Measurements from ENCODE around the gene LCN1. TPM values are rescaled to one million over a fixed set of nuclear protein-coding genes. Genes with fewer than 3 reads are reported as not detected.

Gene LCN1
- total RNA-seq, 2 donors from 2014 or later, result not detected

- intact Hi-C loops (cut with DNase I), result no loop called here
- TF ChIP-seq CTCF (IDR thresholded peaks at IDR 0.05), result no peak
- no peaks in the 10 kb centered on the region for H3K27me3 ChIP-seq
- no peak overlapping the region for H3K4me3 ChIP-seq
- no peak for DNase-seq
- no peak overlapping the region for H3K9ac ChIP-seq (ENCODE audit: low read depth in 2 of 2, low read length in 2 of 2)
- H3K36me3 ChIP-seq, result no peaks in the 10 kb centered on the region
- no peaks in the 10 kb centered on the region for H3K4me1 ChIP-seq
- no peak overlapping the region for H3K27ac ChIP-seq
- H3K9me3 ChIP-seq, result no peaks in the 10 kb centered on the region
These were observed 33.8 kb upstream of the LCN1 start for GRCh38 chr9:135487281-135488012.

GRCh38 chr9:135488013-135488330, 33.3 kb upstream of the LCN1 start:
- Histone ChIP-seq H3K4me3 (no peak overlapping the region), H3K9me3 (no peaks in the 10 kb centered on the region), H3K36me3 (no peaks in the 10 kb centered on the region), H3K27me3 (no peaks in the 10 kb centered on the region), H3K27ac (no peak overlapping the region), H3K4me1 (no peaks in the 10 kb centered on the region), H3K9ac (ENCODE audit: low read depth in 2 of 2, low read length in 2 of 2) (no peak overlapping the region)
- DNase-seq, result no peak
- TF ChIP-seq CTCF (IDR thresholded peaks at IDR 0.05), result no peak
- intact Hi-C loops (cut with DNase I), result no loop called here

- H3K4me3 ChIP-seq, result no peak overlapping the region
- DNase-seq, result no peak
- H3K9me3 ChIP-seq, result no peaks in the 10 kb centered on the region
- H3K36me3 ChIP-seq, result no peaks in the 10 kb centered on the region
- H3K9ac ChIP-seq (ENCODE audit: low read depth in 2 of 2, low read length in 2 of 2), result no peak overlapping the region
- no peaks in the 10 kb centered on the region for H3K4me1 ChIP-seq
- intact Hi-C loops (cut with DNase I), result no loop called here
- no peak for TF ChIP-seq CTCF (IDR thresholded peaks at IDR 0.05)
- no peak overlapping the region for H3K27ac ChIP-seq
- H3K27me3 ChIP-seq, result no peaks in the 10 kb centered on the region
These were observed 32.7 kb upstream of the LCN1 start for GRCh38 chr9:135488527-135488926.

GRCh38 chr9:135489188-135489906, 31.9 kb upstream of the LCN1 start:
- no peak for DNase-seq
- no peaks in the 10 kb centered on the region for H3K27me3 ChIP-seq
- H3K4me3 ChIP-seq, result no peak overlapping the region
- TF ChIP-seq CTCF (IDR thresholded peaks at IDR 0.05), result no peak
- no peaks in the 10 kb centered on the region for H3K4me1 ChIP-seq
- intact Hi-C loops (cut with DNase I), result no loop called here
- no peak overlapping the region for H3K9ac ChIP-seq (ENCODE audit: low read depth in 2 of 2, low read length in 2 of 2)
- no peak overlapping the region for H3K27ac ChIP-seq
- no peaks in the 10 kb centered on the region for H3K36me3 ChIP-seq
- H3K9me3 ChIP-seq, result no peaks in the 10 kb centered on the region

GRCh38 chr9:135490166-135490870, 30.9 kb upstream of the LCN1 start:
- Histone ChIP-seq H3K4me3 (no peak overlapping the region), H3K36me3 (no peaks in the 10 kb centered on the region), H3K4me1 (no peaks in the 10 kb centered on the region), H3K9me3 (no peaks in the 10 kb centered on the region), H3K27ac (no peak overlapping the region), H3K9ac (ENCODE audit: low read depth in 2 of 2, low read length in 2 of 2) (no peak overlapping the region), H3K27me3 (no peaks in the 10 kb centered on the region)
- no peak for TF ChIP-seq CTCF (IDR thresholded peaks at IDR 0.05)
- DNase-seq, result no peak
- intact Hi-C loops (cut with DNase I), result no loop called here
